Hippocampal formation (tissue), 2 donors: ENCODE results near the gene USP3.

Experiments
- DNase-seq, 2 donors: peaks; one replicate each; lab custom pipeline; 2025; lab: John Stamatoyannopoulos, UW

USP3 gene

GRCh38 chr15:63497642-63498467, 6.5 kb upstream of the USP3 start:
- DNase-seq = peak in 1 of 2 donors; percentile 29

- DNase-seq = no peak
These were observed 5.2 kb upstream of the USP3 start for GRCh38 chr15:63499175-63499549.

- no peak for DNase-seq
These were observed 4.8 kb upstream of the USP3 start for GRCh38 chr15:63499611-63500010.

DNA sequence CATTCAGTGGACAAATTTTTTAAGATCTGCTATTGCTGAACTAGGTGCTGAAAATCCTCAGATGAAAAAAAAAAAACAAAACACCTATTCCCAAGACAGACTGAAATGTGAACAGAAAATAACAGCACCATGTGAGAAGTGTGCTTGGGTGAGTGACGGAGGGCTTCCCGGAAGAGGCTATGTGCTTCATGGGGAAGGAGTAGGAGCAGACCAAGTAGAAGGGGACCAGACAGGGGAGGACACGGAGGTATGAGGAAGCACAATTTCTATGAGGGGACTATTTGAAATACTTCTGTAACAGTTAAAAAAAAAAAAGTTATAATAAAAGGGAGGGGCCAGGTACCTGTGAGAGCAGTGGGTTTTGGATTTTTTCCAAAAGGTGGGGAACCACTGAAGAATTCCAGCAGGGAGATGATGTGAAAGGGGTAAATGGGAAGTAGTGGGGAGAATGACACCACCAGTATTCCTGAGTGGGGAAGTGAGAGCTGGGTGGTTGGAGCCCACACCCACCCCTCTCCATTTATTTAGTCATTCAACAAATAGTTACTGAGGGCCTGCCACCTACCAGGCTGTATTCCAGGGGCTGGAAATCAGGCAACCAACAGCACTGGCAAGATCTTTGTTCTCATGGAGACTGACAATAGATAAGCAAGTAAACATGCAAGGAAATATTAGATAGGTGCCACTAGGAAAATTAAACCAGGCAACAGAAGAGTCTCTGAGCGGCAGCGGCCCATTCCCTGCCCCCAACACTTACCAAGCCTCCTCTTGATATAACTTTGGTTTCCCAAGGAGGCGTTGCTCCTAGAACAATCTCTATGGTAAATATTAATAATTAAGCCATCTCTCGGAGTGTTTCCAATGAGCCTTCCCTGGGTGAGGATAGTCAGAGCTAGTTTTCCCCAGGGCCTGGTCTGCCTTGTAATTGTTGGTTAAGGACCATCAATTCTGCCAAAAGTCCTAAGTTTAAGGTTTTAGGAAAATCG, 3.8 kb upstream of the USP3 start:
- DNase-seq = no peak

GRCh38 chr15:63501256-63502089, 2.9 kb upstream of the USP3 start:
- DNase-seq = no peak

GRCh38 chr15:63502137-63502766, 2.1 kb upstream of the USP3 start:
- DNase-seq = no peak

GRCh38 chr15:63502843-63503738, 1.3 kb upstream of the USP3 start:
- DNase-seq = peak; percentile 49 to 59

DNA sequence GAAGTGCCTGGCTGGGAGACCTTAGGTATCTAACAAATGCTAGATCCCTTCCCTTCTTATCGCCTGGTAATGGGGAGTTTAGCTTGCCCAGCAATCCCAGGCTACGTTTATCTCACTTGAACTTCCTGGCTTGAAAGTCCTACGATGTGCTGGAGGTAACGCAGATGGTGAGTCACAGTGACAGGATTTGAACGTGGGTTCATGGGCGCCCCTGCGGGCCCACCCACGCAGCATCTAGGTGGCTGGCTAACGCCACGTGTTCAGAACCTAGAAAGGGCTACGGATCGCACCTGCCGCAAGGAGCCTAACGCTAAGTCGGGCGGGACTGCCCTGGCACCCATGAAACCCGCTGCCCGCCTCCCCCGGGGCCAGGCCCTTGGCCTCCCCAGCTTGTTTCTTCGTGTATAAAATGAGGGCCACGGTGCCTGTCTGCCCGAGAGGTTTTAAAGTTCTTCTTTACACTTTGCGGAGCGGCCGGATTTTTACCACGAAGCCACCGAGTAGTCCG, 600 bp upstream of the USP3 start:
- no peak for DNase-seq

DNA sequence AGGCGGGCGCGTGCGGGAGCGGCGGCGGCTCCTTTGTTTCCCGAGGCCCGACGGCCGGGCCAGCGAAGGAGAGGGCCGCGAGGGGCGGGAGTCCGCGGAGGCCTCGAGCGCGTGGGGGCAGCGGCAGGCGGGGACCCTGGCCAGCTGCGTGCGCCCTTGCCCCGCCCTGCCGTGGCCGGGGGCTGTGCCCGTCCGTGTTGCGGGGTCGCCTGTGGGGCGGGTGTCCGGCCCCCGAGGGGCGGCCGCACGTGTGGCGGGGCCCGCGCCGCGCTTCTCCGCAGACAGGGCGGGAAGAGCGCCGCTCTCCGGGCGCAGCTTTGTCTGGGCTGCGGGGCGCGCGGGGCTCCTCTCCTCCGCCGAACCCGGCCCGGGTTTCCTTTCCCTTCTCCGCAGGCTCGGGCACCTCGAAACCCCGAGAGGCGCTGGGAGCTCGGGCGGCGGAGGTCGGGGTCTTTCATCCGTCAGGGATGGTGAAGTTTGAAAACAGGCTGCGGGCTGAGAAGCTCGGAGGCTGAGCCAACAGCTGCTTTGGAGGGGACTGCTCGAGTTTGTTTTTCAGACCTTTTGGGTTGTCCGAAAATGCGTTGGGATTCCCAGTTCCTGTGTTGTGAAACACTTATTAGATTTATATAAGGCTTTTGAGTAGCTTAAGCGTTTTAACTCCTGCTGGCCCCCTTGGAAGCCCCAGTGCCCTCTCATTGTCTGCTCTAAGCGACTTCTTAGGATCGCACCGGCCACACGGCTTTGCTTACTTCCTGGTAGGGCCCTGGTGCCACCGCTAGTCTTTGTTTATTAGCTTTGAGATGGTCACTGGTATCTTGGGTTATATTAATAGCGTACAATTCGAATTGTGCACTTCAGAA, 817 bp downstream of the USP3 start:
- peak; percentile 54 to 64 for DNase-seq

DNA sequence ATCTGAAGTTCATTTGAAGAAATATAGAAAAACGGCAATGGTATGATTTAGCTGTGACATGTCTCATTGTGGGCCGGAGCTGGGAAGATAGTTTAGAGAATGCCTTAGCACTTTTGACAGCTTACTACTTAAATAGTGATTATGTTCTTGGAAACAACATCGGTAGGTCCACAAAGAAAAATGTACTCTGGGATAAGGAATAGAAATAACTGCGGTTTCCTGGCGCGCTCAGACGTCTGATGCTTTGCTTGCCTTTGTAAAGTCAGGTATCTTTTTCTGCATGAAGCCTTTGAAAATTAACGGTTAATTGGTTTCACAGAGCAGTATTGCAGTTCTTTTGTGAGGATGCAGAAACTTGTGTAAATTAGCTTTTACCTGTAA, 1.4 kb downstream of the USP3 start:
- no peak for DNase-seq

DNA sequence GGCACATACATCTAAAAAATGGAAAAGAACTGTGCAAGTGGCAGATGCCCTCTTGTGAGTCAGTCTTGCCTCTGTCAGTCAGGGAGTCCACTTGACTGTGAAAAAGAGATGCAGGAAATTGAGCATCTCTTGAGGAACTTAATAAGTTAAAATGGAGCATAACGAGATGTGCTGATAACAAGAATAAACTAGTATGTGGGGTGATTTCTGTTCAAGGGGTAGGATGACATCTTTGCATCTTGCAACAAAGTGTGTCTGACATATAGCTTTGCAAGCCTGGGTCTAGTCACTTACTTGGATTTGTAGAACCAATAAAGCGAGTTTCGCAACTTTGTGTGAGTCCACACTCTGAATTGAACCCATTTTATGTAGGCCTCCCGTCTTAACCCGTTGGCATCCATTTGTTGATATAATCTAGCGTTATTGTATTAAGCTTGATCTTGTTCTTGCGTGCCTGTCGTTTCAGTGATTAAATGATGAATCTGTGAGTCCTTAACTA, 2.2 kb downstream of the USP3 start:
- DNase-seq = no peak

DNA sequence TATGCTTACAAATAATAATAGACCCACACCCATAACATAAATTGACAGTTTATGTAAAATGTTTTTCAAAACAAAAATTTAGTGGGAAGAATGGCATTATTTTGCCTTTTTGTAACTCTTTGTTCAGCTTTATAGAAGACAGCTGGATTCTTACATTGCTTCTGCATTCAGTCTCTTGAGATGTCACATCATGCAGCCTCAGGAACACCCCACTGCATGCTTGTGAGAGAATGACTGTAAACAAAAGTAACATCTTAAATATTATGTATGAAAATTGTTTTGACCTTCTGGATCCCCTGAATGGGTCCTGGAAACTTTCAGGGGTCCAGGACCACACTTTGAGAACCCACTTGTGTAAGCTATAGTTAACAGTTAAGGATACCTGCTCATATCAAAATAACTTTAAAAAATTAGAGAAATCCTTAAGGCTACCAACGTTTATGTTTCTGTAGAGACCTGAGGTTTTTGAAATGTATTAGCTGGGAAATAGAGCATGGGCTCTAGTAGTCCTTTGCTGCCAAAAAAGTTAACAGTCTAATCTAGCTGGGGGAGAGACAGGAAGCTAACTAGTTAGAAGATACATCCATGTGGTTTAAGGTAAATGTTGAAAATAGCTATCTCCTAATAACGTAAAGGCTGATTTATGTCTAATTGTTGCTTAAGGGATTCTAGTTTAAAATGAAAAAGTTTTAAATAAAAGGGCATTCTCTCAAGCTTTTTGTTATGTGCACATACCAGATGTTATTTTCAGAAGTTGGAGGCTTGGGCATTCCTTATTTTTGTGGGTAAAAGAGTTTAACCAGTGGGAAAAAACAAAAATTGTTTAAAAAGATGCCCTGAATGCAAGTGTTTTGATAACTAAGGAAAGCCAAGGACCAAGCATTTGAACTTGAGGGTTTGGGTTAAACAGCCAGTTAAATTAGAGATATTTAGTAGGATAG, 3.8 kb downstream of the USP3 start:
- DNase-seq = no peak

DNA sequence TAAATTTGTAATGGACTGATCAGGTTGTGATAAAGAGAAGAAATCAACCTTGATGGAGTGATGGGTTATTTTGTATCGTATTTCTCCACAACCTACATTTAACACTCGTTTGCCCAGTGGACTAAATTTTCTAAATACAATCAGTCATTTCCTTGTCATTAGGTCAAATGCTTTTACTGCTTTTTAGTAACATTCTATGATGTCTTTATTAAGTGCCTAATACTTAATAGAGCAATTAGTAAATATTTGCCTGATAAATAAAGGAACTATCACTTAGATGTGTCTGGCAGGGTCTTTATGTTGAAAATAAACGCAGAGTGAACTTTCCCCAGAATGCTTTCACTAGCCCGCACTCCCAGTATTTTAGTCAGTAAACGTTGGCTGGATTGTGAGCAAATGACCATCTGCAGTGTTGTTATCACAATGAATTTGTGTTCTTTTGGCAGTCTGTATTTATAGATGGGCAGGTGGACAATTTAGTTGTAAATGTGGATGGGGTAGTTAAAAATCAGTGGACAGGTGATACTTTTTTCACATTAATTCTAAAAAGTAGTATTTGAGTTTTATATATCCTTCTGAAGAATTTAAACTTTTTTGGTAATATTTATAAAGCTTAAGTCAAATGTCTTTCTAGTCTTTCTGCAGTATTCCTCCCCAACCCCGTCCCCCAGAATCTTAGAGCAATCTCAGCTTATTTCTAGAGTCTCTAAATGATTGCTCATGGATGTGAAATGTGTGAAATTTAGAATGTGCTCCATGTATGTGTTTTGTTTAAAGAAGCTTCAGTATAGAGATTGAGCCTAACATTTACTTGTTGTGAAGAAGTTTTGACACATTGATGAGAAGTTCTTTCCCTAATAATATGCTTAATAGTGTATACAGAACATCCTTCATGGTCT, 4.9 kb downstream of the USP3 start:
- DNase-seq = no peak

GRCh38 chr15:63509955-63510940, 5.9 kb downstream of the USP3 start:
- no peak for DNase-seq

GRCh38 chr15:63512148-63512547, 7.8 kb downstream of the USP3 start:
- no peak for DNase-seq

- DNase-seq = no peak
These were observed 8.9 kb downstream of the USP3 start for GRCh38 chr15:63513271-63513670.
